Left ventricle myocardium inferior (tissue), 1 donor: Measurements from ENCODE around the gene IL3. TPM values are rescaled to one million over a fixed set of nuclear protein-coding genes. Genes with fewer than 3 reads are reported as not detected.

Experiments
- total RNA-seq: library from RNA; stranded (reverse); fragmentation: NEBNext Ultra II Directional; extraction: Animal tissue kit (Norgen Biotek cat#: 25700); gene quantifications from one replicate; pipeline ENCODE4 v1.2.1, GENCODE V29; 2021
- donor health status: DM: no; HTN: yes; CAD: no; lungs with severe emphysema.

The IL3 gene
- total RNA-seq, 1 donor from 2014 or later = not detected

Other genes with a start within 250 kb of the IL3 start
- not detected for gene MEIKIN, start 115.0 kb upstream of the IL3 start, total RNA-seq
- 2.7 TPM for gene ACSL6, start 49.0 kb upstream of the IL3 start, total RNA-seq
- gene CSF2, start 13.1 kb downstream of the IL3 start, total RNA-seq = not detected
- 80.5 TPM for gene P4HA2, start 167.2 kb downstream of the IL3 start, total RNA-seq
- gene PDLIM4, start 197.0 kb downstream of the IL3 start, total RNA-seq = 4.8 TPM
- 2.0 TPM for gene SLC22A4, start 233.7 kb downstream of the IL3 start, total RNA-seq